Parathyroid adenoma (tissue), 2 donors: ENCODE data around the gene SLC34A3.

Source experiments
- H2AFZ ChIP-seq: fragments of 300-600 bp; sonication (generic); one replicate; pipeline ENCODE4 v1.7.0; 2017; ENCODE audit warnings: antibody characterized with exemption, mild to moderate bottlenecking
- H3K27ac ChIP-seq: fragments of 300-600 bp; sonication (generic); one replicate; pipeline ENCODE4 v1.7.0; 2017
- H3K27me3 ChIP-seq: fragments of 300-600 bp; sonication (generic); one replicate; pipeline ENCODE4 v1.7.0; 2017; ENCODE audit warnings: low read length; ENCODE audit not compliant: control insufficient read depth, insufficient read depth
- H3K36me3 ChIP-seq: fragments of 300-600 bp; sonication (generic); one replicate; pipeline ENCODE4 v1.7.0; 2017; ENCODE audit warnings: low read length; ENCODE audit not compliant: control insufficient read depth, insufficient read depth
- H3K4me1 ChIP-seq: fragments of 300-600 bp; sonication (generic); one replicate; pipeline ENCODE4 v1.7.0; 2017; ENCODE audit warnings: control low read depth
- H3K4me2 ChIP-seq: fragments of 300-600 bp; sonication (generic); one replicate; pipeline ENCODE4 v1.7.0; 2017; ENCODE audit warnings: low read length
- H3K4me3 ChIP-seq: fragments of 300-600 bp; sonication (generic); one replicate; pipeline ENCODE4 v1.7.0; 2017; ENCODE audit warnings: low read depth, low read length
- H3K79me2 ChIP-seq: fragments of 300-600 bp; sonication (generic); one replicate; pipeline ENCODE4 v1.7.0; 2017; ENCODE audit warnings: control low read depth
- H3K9ac ChIP-seq: fragments of 300-600 bp; sonication (generic); one replicate; pipeline ENCODE4 v1.7.0; 2017; ENCODE audit warnings: mild to moderate bottlenecking
- H3K9me3 ChIP-seq: fragments of 300-600 bp; sonication (generic); one replicate; pipeline ENCODE4 v1.7.0; 2017; ENCODE audit warnings: low read length; ENCODE audit not compliant: control insufficient read depth
- TF ChIP-seq, protein P1 (sequence below): fragments of 300-600 bp; sonication (generic); IDR thresholded peaks from one replicate; pipeline ENCODE4 v1.7.0; 2017; ENCODE audit warnings: antibody characterized with exemption, mild to moderate bottlenecking
- donor health status: primary hyperparathyroidism.

Gene SLC34A3

DNA sequence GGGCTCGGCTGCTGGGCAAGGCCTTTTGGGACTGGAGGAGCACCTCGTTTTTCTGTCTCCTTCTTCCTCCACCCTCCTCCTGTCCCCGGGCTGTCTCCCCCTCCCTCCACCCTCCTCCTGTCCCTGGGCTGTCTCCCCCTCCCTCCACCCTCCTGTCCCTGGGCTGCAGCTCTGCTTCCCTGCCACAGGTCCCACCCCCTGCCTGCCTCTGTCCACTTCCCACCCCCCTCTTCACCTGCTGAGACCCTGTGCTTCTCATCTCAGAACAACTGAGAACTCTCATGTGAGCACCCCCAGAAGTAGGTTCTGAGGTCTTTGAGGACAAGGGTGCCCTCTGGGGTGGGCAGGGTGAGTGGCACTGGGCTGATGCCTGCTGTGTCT lies 41.0 kb downstream of the SLC34A3 start:
- H3K79me2 ChIP-seq: no peaks in the 10 kb centered on the region
- H3K9me3 ChIP-seq: no peaks in the 10 kb centered on the region
- H2AFZ ChIP-seq: no peak overlapping the region
- H3K4me2 ChIP-seq: no peak overlapping the region
- no peak overlapping the region for H3K4me3 ChIP-seq
- H3K4me1 ChIP-seq: peaks cover 4% of the 10 kb centered on the region
- TF ChIP-seq, protein P1, sequence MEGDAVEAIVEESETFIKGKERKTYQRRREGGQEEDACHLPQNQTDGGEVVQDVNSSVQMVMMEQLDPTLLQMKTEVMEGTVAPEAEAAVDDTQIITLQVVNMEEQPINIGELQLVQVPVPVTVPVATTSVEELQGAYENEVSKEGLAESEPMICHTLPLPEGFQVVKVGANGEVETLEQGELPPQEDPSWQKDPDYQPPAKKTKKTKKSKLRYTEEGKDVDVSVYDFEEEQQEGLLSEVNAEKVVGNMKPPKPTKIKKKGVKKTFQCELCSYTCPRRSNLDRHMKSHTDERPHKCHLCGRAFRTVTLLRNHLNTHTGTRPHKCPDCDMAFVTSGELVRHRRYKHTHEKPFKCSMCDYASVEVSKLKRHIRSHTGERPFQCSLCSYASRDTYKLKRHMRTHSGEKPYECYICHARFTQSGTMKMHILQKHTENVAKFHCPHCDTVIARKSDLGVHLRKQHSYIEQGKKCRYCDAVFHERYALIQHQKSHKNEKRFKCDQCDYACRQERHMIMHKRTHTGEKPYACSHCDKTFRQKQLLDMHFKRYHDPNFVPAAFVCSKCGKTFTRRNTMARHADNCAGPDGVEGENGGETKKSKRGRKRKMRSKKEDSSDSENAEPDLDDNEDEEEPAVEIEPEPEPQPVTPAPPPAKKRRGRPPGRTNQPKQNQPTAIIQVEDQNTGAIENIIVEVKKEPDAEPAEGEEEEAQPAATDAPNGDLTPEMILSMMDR: no peak
- H3K27ac ChIP-seq: no peak overlapping the region
- H3K9ac ChIP-seq: no peak overlapping the region
- H3K27me3 ChIP-seq: no peaks in the 10 kb centered on the region
- no peaks in the 10 kb centered on the region for H3K36me3 ChIP-seq

DNA sequence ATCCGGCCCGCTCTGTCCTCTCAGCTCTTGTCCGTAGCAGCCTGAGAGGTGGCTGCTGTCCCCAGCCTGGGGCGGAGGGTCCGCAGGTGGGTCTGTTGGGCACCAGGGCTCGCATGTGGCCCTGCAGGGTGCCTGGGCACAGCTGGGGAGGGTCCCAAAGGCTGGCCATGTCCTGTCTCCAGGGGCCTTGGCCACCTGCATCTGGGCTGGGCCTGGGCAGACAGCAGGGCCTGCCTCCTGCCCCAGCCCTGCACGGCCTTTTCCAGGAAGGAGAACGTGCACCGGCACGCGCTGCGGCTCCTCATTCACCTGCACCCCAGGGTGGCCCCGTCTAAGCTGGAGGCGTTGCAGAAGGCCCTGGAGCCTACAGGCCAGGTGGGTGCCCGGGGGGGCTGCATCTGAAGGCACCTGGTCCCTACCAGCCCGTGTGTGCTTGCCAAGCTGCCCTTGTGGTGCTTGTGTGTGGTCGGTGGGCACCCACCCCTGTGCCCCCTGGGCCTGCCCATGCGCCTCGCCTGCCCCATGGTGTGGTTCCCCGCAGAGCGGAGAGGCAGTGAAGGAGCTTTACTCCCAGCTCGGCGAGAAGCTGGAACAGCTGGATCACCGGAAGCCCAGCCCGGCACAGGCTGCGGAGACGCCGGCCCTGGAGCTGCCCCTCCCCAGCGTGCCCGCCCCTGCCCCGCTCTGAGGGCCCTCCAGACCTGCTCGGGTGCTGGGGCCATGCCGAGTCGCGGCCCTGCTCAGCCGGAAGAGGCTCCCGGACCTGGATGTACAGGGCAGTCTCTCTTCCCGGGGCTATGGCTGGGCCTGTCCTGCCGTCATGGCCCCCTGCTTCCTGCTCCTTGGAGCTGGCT lies 41.8 kb downstream of the SLC34A3 start:
- no peaks in the 10 kb centered on the region for H3K36me3 ChIP-seq
- H2AFZ ChIP-seq: no peak overlapping the region
- H3K27me3 ChIP-seq: no peaks in the 10 kb centered on the region
- H3K79me2 ChIP-seq: no peaks in the 10 kb centered on the region
- peaks cover 4% of the 10 kb centered on the region for H3K4me1 ChIP-seq
- H3K4me3 ChIP-seq: no peak overlapping the region
- no peak overlapping the region for H3K4me2 ChIP-seq
- TF ChIP-seq, protein P1: no peak
- H3K27ac ChIP-seq: no peak overlapping the region
- no peak overlapping the region for H3K9ac ChIP-seq
- no peaks in the 10 kb centered on the region for H3K9me3 ChIP-seq

DNA sequence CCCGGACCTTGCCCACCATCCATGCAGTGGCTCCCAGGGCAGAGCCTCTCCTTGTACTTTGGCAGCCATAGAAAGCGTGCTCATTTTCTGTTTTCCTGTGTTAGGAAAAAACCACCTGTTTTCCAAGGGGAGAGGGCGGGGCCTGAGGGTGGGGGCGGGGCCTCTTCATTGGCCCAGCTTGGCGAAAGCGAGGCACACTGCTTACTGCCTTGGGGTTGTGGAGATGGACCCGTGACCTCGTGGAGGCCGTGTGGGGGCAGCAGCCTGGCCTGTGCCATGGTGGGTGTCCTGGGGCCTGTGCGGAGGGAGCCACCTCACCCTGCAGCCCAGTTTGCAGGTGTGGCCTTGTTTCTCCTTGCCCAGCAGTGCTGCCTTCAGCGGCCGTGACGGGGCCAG lies 42.4 kb downstream of the SLC34A3 start:
- no peak overlapping the region for H3K4me3 ChIP-seq
- no peaks in the 10 kb centered on the region for H3K9me3 ChIP-seq
- no peaks in the 10 kb centered on the region for H3K36me3 ChIP-seq
- H3K4me1 ChIP-seq: peaks cover 4% of the 10 kb centered on the region
- no peaks in the 10 kb centered on the region for H3K79me2 ChIP-seq
- H3K27me3 ChIP-seq: no peaks in the 10 kb centered on the region
- no peak overlapping the region for H2AFZ ChIP-seq
- H3K9ac ChIP-seq: no peak overlapping the region
- no peak overlapping the region for H3K27ac ChIP-seq
- TF ChIP-seq, protein P1: no peak
- no peak overlapping the region for H3K4me2 ChIP-seq

DNA sequence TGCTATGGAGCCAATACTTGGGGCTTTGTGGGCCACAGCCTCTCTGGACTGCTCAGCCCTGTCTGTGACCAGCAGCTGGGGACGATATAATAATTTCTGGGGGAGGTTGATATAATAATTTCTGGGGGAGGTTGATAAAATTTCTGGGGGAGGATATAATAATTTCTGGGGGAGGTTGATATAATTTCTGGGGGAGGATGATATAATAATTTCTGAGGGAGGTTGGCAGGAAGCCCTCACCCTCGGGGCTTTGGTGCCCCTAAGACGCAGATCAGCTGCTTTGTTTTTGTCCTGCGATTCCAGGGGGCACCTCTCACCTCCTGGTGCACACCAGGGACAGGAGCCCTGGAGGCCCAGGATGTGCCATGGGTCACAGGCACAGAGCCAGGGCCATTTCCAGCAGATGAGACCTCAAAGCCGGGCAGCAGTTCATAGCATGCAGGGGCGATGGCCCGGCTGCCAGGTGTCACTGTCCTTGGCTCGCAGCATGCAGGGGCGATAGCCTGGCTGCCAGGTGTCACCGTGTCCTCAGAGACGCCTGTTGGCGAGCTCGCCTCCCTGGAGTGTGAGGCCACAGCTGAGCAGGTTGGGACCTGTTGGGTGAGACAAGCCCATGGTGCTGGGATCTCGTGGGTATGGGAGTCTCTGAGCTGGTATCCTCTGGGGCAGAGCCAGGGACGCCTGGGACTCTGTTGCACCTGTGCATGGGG lies 43.1 kb downstream of the SLC34A3 start:
- Histone ChIP-seq H3K4me3 (no peak overlapping the region), H3K36me3 (no peaks in the 10 kb centered on the region), H3K27ac (no peak overlapping the region), H3K9me3 (no peaks in the 10 kb centered on the region), H3K4me1 (peaks cover 1% of the 10 kb centered on the region), H3K27me3 (no peaks in the 10 kb centered on the region), H3K79me2 (no peaks in the 10 kb centered on the region), H3K4me2 (no peak overlapping the region), H2AFZ (no peak overlapping the region), H3K9ac (no peak overlapping the region)
- TF ChIP-seq, protein P1: no peak
